Smooth muscle cell (in vitro differentiated cells): ENCODE results near the gene SDK1. TPM values are rescaled to one million over a fixed set of nuclear protein-coding genes. Genes with fewer than 3 reads are reported as not detected.
"Not testable (repeated sequence)": the region's sequence is repeated elsewhere in the genome, so short reads cannot be mapped to it uniquely, and the experiment has no call there.

Experiments
- DNase-seq: peaks from one replicate; lab custom pipeline; 2025; ENCODE audit not compliant: unreplicated experiment; lab: John Stamatoyannopoulos, UW
- H2AFZ ChIP-seq: fragments of 200-600 bp; sonication (generic); 2 replicates; pipeline ENCODE4 v1.6.0; 2016; ENCODE audit warnings: antibody characterized with exemption, low read depth, mild to moderate bottlenecking
- H3F3A ChIP-seq: fragments of 200-600 bp; sonication (generic); 2 replicates; pipeline ENCODE4 v1.6.0; 2017; ENCODE audit warnings: antibody characterized with exemption, low read depth
- H3K27ac ChIP-seq: fragments of 200-600 bp; sonication (generic); 2 replicates; pipeline ENCODE4 v1.5.1; 2016; ENCODE audit warnings: low read depth, mild to moderate bottlenecking
- H3K27me3 ChIP-seq: fragments of 200-600 bp; sonication (generic); 2 replicates; pipeline ENCODE4 v1.6.1; 2016; ENCODE audit warnings: low read depth, mild to moderate bottlenecking
- H3K36me3 ChIP-seq: fragments of 200-600 bp; sonication (generic); 2 replicates; pipeline ENCODE4 v1.5.1; 2016; ENCODE audit warnings: low read depth
- H3K4me1 ChIP-seq: fragments of 200-600 bp; sonication (generic); 2 replicates; pipeline ENCODE4 v1.5.1; 2016; ENCODE audit warnings: low read depth
- H3K4me2 ChIP-seq: fragments of 200-600 bp; sonication (generic); 2 replicates; pipeline ENCODE4 v1.6.0; 2016; ENCODE audit warnings: mild to moderate bottlenecking
- H3K4me3 ChIP-seq: fragments of 200-600 bp; sonication (generic); 2 replicates; pipeline ENCODE4 v1.5.1; 2016; ENCODE audit warnings: mild to moderate bottlenecking
- H3K79me2 ChIP-seq: fragments of 200-600 bp; sonication (generic); 2 replicates; pipeline ENCODE4 v1.6.0; 2016; ENCODE audit warnings: low read depth, mild to moderate bottlenecking
- H3K9ac ChIP-seq: fragments of 200-600 bp; sonication (generic); 2 replicates; pipeline ENCODE4 v1.6.0; 2016; ENCODE audit warnings: low read depth
- H3K9me3 ChIP-seq: fragments of 200-600 bp; sonication (generic); replicated peaks from 2 replicates; pipeline ENCODE4 v1.5.1; 2016; ENCODE audit warnings: low read depth
- H4K20me1 ChIP-seq: fragments of 200-600 bp; sonication (generic); 2 replicates; pipeline ENCODE4 v1.6.0; 2016; ENCODE audit warnings: low read depth
- CTCF ChIP-seq: fragments of 200-600 bp; sonication (generic); IDR thresholded peaks from 2 replicates; pipeline ENCODE4 v1.5.1; 2017; ENCODE audit warnings: borderline replicate concordance, mild to moderate bottlenecking, antibody characterized with exemption; ENCODE audit not compliant: insufficient read depth, poor library complexity, severe bottlenecking
- WGBS: methylation state at CpG from one replicate; pipeline ENCODE4 v1.1.7; 2016; ENCODE audit warnings: low lambda C conversion rate; 5-methylcytosine and 5-hydroxymethylcytosine counted together
- polyA plus RNA-seq: library from polyadenylated mRNA; unstranded; fragments of >200 nt; fragmentation: Nextera tagmentation; extraction: Ambion mirVana; gene quantifications from 2 replicates; pipeline ENCODE4 v1.2.1, GENCODE V29; 2016
- total RNA-seq: library from RNA; depleted of rRNA; stranded (reverse); fragments of >200 nt; gene quantifications from 2 replicates; pipeline ENCODE4 v1.2.3, GENCODE V29; 2014

Gene SDK1
- total and polyA plus RNA-seq, 2 experiments from 2014 or later = 1.1 to 2.5 TPM

DNA sequence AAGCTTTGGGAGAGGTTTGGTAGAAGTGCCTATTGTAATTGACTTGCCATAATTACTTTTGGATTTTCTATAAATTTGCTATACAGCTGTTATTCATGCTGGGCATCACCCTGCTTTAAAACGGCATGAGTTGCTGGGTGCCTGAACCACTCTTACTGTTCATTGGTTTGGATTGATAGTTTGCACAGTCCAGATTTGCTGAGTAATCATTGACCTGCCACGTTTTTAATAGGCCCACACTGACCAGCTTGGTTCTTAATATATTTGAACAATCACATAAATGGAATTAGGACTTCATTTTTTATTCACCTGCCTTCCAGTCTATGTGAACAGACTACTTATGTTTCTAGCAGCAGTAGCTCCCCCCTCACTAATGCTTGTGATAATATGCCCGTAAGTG is 630.8 kb downstream of the SDK1 start:
- Histone ChIP-seq H2AFZ (no peak overlapping the region), H3K9ac (no peak overlapping the region), H3K4me2 (no peak overlapping the region), H3K4me3 (no peak overlapping the region), H3K36me3 (no peaks in the 10 kb centered on the region), H3K4me1 (no peaks in the 10 kb centered on the region), H3K9me3 (no peaks in the 10 kb centered on the region), H3K27ac (no peak overlapping the region), H3K79me2 (no peaks in the 10 kb centered on the region), H3K27me3 (no peaks in the 10 kb centered on the region), H4K20me1 (no peaks in the 10 kb centered on the region), H3F3A (no peaks in the 10 kb centered on the region)
- WGBS = 80% methylated on average over 3 of the region's 3 CpGs
- no peak for DNase-seq
- no peak for TF ChIP-seq CTCF

DNA sequence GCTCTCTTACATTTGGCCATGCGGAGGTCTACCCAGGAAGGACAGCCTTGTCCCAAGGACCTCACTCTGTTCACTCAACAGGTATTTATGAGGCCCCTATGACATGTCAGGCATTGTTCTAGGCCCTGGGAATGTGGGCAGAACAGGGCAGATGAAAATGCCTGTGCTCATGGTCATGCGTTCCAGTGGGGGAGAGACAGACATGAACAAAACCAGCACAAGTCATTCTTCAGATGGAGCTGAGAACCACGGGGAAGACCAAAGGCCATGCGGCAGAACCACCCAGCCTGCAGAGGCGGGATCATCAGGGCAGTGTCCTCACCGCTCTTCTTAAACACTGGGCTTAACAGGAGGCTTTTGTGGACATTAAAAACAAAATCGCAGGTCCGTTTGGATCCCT is 636.1 kb downstream of the SDK1 start:
- Histone ChIP-seq H3K27me3 (no peaks in the 10 kb centered on the region), H3K27ac (no peak overlapping the region), H3K4me1 (no peaks in the 10 kb centered on the region), H3K9me3 (no peaks in the 10 kb centered on the region), H3K9ac (no peak overlapping the region), H3F3A (no peaks in the 10 kb centered on the region), H3K4me3 (no peak overlapping the region), H3K79me2 (no peaks in the 10 kb centered on the region), H3K36me3 (no peaks in the 10 kb centered on the region), H3K4me2 (no peak overlapping the region), H2AFZ (no peak overlapping the region), H4K20me1 (no peaks in the 10 kb centered on the region)
- WGBS = 97% methylated on average over 8 of the region's 8 CpGs
- DNase-seq = no peak
- no peak for TF ChIP-seq CTCF

DNA sequence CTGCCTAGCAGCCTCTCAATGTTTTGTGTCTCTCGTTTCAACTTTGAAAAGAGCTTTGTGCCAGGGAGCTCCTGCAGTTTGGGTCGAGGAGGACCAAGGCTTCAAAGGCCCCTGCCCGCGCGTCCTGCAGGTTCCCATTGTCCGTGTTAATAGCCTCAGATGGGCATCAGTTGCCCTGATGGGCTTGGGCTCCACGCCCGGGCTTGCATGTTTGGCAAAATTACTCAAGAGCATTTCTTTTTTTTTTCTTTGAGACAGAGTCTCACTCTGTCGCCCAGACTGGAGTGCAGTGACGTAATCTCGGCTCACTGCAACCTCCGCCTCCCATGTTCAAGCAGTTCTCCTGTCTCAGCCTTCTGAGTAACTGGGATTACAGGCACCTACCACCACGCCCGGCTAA is 636.6 kb downstream of the SDK1 start:
- WGBS = 95% methylated on average over 14 of the region's 14 CpGs

DNA sequence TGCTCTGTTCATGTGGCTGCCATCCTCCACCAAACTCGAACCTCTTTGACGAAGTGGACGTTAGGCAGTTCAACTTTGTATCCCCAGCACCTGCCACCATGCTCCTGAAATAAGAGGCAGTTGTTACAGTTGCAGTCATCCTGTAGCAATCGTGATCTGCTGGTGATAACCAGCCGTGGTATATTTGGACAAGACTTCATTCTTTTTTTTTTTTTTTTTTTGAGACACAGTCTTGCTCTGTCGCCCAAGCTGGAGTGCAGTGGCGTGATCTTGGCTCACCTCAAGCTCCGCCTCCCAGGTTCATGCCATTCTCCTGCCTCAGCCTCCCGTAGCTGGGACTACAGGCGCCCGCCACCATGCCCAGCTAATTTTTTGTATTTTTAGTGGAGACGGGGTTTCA is 640.7 kb downstream of the SDK1 start:
- not testable (repeated sequence) for H3K36me3 ChIP-seq, H3K4me2 ChIP-seq, H3K4me3 ChIP-seq, H4K20me1 ChIP-seq, H3K9me3 ChIP-seq, H3F3A ChIP-seq, H3K79me2 ChIP-seq, H2AFZ ChIP-seq, DNase-seq, H3K27me3 ChIP-seq, H3K27ac ChIP-seq, H3K9ac ChIP-seq, H3K4me1 ChIP-seq
- 95% methylated on average over 12 of the region's 12 CpGs for WGBS

More for the DNA sequence above, 636.6 kb downstream of the SDK1 start:
- DNase-seq = no peak
- no peak overlapping the region for H3K27ac ChIP-seq
- H3K27me3 ChIP-seq = no peaks in the 10 kb centered on the region
- no peaks in the 10 kb centered on the region for H4K20me1 ChIP-seq
- H3K79me2 ChIP-seq = no peaks in the 10 kb centered on the region
- no peaks in the 10 kb centered on the region for H3F3A ChIP-seq
- H3K9ac ChIP-seq = no peak overlapping the region
- no peak overlapping the region for H2AFZ ChIP-seq
- H3K4me2 ChIP-seq = no peak overlapping the region
- H3K36me3 ChIP-seq = no peaks in the 10 kb centered on the region
- no peak for TF ChIP-seq CTCF
- no peak overlapping the region for H3K4me3 ChIP-seq
- no peaks in the 10 kb centered on the region for H3K4me1 ChIP-seq
- no peaks in the 10 kb centered on the region for H3K9me3 ChIP-seq
